Glutamatergic neuron (in vitro differentiated cells): ENCODE results near the gene HMG20B. TPM values are rescaled to one million over a fixed set of nuclear protein-coding genes. Genes with fewer than 3 reads are reported as not detected.
"Not testable (repeated sequence)": the region's sequence is repeated elsewhere in the genome, so short reads cannot be mapped to it uniquely, and the experiment has no call there.

Experiments
- DNase-seq: peaks from one replicate; pipeline ENCODE4 v3.0.0; 2022
- H3K27ac Mint-ChIP-seq: one replicate; pipeline ENCODE4 v1.8.0; 2020; ENCODE audit warnings: mild to moderate bottlenecking, mixed read lengths, inconsistent platforms; ENCODE audit not compliant: unreplicated experiment
- H3K27me3 Mint-ChIP-seq: one replicate; pipeline ENCODE4 v1.8.0; 2020; ENCODE audit warnings: mild to moderate bottlenecking, moderate library complexity, mixed read lengths, inconsistent platforms; ENCODE audit not compliant: unreplicated experiment
- H3K36me3 Mint-ChIP-seq: one replicate; pipeline ENCODE4 v1.8.0; 2020; ENCODE audit warnings: mild to moderate bottlenecking, mixed read lengths, inconsistent platforms; ENCODE audit not compliant: unreplicated experiment
- H3K4me1 Mint-ChIP-seq: one replicate; pipeline ENCODE4 v1.8.0; 2020; ENCODE audit warnings: mild to moderate bottlenecking, low read depth, mixed read lengths, inconsistent platforms; ENCODE audit not compliant: unreplicated experiment
- H3K4me3 Mint-ChIP-seq: one replicate; pipeline ENCODE4 v1.8.0; 2020; ENCODE audit warnings: mild to moderate bottlenecking, mixed read lengths, inconsistent platforms; ENCODE audit not compliant: unreplicated experiment
- H3K9me3 Mint-ChIP-seq: one replicate; pipeline ENCODE4 v1.8.0; 2020; ENCODE audit warnings: mild to moderate bottlenecking, moderate library complexity, mixed read lengths, inconsistent platforms; ENCODE audit not compliant: unreplicated experiment
- CTCF ChIP-seq: fragments of 200-600 bp; sonication (generic); IDR thresholded peaks from one replicate; pipeline ENCODE4 v1.5.0; 2021; ENCODE audit not compliant: partially characterized antibody, unreplicated experiment
- total RNA-seq: library from RNA; stranded (reverse); fragmentation: NEBNext Ultra II Directional; extraction: Animal tissue kit (Norgen Biotek cat#: 25700); gene quantifications from one replicate; pipeline ENCODE4 v1.2.1, GENCODE V29; 2021; ENCODE audit not compliant: unreplicated experiment

HMG20B gene
- total RNA-seq, 1 donor from 2014 or later = 55.3 TPM

DNA sequence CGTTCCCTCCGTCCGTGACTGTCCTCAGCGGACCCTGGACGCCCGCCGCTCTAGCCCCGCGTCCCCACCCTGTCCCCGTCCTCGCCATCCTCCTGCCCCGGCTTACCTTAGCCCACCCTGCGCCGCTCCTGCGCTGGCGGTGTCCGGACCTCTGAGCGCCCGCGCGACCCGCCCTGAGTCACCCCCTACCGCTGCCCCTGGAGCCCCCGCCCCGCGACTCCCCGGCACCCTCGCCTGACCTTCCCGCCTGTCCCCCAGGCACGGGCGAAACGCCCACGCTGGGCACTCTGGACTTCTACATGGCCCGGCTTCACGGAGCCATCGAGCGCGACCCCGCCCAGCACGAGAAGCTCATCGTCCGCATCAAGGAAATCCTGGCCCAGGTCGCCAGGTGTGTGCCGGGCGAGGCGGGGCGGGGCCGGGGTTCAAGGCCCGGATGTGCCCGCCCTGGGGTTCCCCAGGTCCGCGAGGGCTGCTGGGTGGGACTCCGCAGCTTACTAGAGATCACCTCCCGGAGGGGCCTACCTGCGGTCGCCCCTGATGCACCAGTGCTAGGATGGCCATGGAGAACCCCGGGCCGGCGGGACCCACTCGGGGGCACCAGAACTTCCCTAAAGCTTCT lies 5.1 kb downstream of the HMG20B start:
- Mint-ChIP-seq H3K4me1 (peaks cover 6% of the 10 kb centered on the region), H3K27ac (no peak overlapping the region), H3K36me3 (peaks cover 6% of the 10 kb centered on the region), H3K27me3 (peaks cover 8% of the 10 kb centered on the region), H3K9me3 (peaks cover 6% of the 10 kb centered on the region), H3K4me3 (no peak overlapping the region)
- TF ChIP-seq CTCF = no peak
- peak; percentile 38 for DNase-seq

GRCh38 chr19:3578390-3578789 lies 5.6 kb downstream of the HMG20B start:
- H3K4me1 Mint-ChIP-seq = peaks cover 6% of the 10 kb centered on the region
- no peak overlapping the region for H3K4me3 Mint-ChIP-seq
- H3K27ac Mint-ChIP-seq = no peak overlapping the region
- DNase-seq = no peak
- peaks cover 6% of the 10 kb centered on the region for H3K9me3 Mint-ChIP-seq
- H3K27me3 Mint-ChIP-seq = peaks cover 8% of the 10 kb centered on the region
- peaks cover 6% of the 10 kb centered on the region for H3K36me3 Mint-ChIP-seq
- no peak for TF ChIP-seq CTCF

- Mint-ChIP-seq H3K9me3 (peaks cover 1% of the 10 kb centered on the region), H3K27ac (no peak overlapping the region), H3K27me3 (peaks cover 6% of the 10 kb centered on the region), H3K4me3 (no peak overlapping the region), H3K36me3 (peaks cover 1% of the 10 kb centered on the region), H3K4me1 (peaks cover 2% of the 10 kb centered on the region)
- no peak for DNase-seq
- TF ChIP-seq CTCF = no peak
These were observed 7.6 kb downstream of the HMG20B start for GRCh38 chr19:3580156-3580934.

DNA sequence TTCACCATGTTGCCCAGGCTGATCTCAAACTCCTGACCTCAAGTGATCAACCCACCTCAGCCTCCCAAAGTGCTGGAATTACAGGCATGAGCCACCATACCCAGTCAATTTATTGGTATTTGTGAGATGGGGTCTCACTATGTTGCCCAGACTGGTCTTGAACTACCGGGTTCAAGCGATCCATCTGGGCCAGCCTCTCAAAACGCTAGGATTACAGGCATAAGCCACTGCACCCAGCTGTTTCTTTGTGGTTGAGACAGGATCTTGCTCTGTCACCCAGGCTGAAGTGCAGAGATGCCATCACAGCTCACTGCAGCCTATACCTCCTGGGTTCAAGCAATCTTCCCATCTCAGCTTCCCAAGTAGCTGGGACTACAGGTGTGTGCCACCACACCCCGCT lies 9.0 kb downstream of the HMG20B start:
- not testable (repeated sequence) for DNase-seq

DNA sequence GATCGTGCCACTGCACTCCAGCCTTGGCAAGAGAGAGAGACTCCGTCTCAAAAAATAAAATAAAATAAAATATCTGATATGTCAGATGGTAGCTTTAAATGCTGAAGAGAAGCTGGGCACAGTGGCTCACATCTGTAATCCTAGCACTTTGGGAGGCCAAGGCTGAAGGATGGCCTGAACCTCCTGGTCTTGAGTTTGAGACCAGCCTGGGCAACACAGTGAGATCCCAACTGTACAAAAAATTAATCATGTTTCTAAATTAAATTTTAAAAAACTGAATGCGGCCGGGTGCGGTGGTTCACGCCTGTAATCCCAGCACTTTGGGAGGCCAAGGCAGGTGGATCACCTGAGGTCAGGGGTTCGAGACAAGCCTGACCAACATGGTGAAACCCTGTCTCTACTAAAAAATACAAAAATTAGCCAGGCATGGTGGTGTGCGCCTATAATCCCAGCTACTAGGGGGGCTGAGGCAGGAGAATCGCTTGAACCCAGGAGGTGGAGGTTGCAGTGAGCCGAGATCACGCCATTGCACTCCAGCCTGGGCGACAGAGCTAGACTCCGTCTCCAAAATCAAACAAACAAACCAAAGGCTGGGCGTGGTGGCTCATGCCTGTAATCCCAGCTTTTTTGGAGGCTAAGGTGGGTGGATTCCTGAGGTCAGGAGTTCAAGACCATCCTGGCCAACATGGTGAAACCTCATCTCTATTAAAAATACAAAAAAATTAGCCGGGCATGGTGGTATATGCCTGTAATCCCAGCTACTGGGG lies 11.5 kb downstream of the HMG20B start:
- not testable (repeated sequence) for H3K4me1 Mint-ChIP-seq, H3K27ac Mint-ChIP-seq, H3K36me3 Mint-ChIP-seq, H3K27me3 Mint-ChIP-seq, H3K9me3 Mint-ChIP-seq, DNase-seq, H3K4me3 Mint-ChIP-seq

More for the DNA sequence above, 9.0 kb downstream of the HMG20B start:
- not testable (repeated sequence) for H3K9me3 Mint-ChIP-seq, H3K4me3 Mint-ChIP-seq, H3K27me3 Mint-ChIP-seq, H3K36me3 Mint-ChIP-seq, H3K4me1 Mint-ChIP-seq, H3K27ac Mint-ChIP-seq
